GM12875 (cell line): ENCODE measurements around the gene GSC2.

ENCODE experiments used
- H3K4me3 ChIP-seq: one replicate; pipeline ENCODE4 v1.5.1; 2011; ENCODE audit warnings: low read depth, low read length, control low read depth
- CTCF ChIP-seq: IDR thresholded peaks from 2 replicates; pipeline ENCODE4 v1.5.1; 2011; ENCODE audit warnings: low read depth, mild to moderate bottlenecking, control low read depth, inconsistent platforms, low read length, moderate library complexity, borderline replicate concordance; ENCODE audit not compliant: insufficient read depth

Gene GSC2

GRCh38 chr22:19097518-19097917, 52.6 kb downstream of the GSC2 start:
- no peak overlapping the region for H3K4me3 ChIP-seq
- TF ChIP-seq CTCF = no peak
